H1 (cell line): ENCODE results near the gene TMED5. TPM values are rescaled to one million over a fixed set of nuclear protein-coding genes. Genes with fewer than 3 reads are reported as not detected.

Experiments used
- CTCF ChIA-PET: fragments of 300-600 bp; sonication (Branson Sonifier 250); formaldehyde crosslinking; loops from one replicate; lab custom pipeline; 2021; ENCODE audit not compliant: partially characterized antibody; lab: Charles Lee
- POLR2A ChIA-PET: fragments of 300-600 bp; sonication (Branson Sonifier 250); formaldehyde crosslinking; loops from one replicate; lab custom pipeline; 2021; ENCODE audit warnings: inconsistent platforms; ENCODE audit not compliant: partially characterized antibody; lab: Charles Lee
- DNase-seq, 2 experiments: peaks; one replicate each; pipeline versions ENCODE4 v3.0.0 to v3.0.0-alpha.2; 2010 to 2022; ENCODE audit warnings: low spot score in 2 of 2, low read depth in 1 of 2, mixed read lengths in 1 of 2
- FAIRE-seq: peaks from 2 replicates; lab custom pipeline; 2011; peaks lifted over from hg19 to GRCh38; lab: Jason Lieb, UNC
- H2AFZ ChIP-seq: 2 replicates; pipeline ENCODE4 v1.8.1; 2012; ENCODE audit warnings: low read length, inconsistent platforms
- H2AK5ac ChIP-seq: 2 replicates; pipeline ENCODE4 v1.6.1; 2013; ENCODE audit warnings: low read depth, low read length
- H2BK120ac ChIP-seq: replicated peaks from 2 replicates; pipeline ENCODE3; 2013; ENCODE audit warnings: low read depth, low read length, inconsistent platforms
- H2BK12ac ChIP-seq: 2 replicates; pipeline ENCODE4 v1.6.1; 2013; ENCODE audit warnings: low read depth, low read length
- H2BK15ac ChIP-seq: 2 replicates; pipeline ENCODE4 v1.6.1; 2013; ENCODE audit warnings: low read length
- H2BK20ac ChIP-seq: 2 replicates; pipeline ENCODE4 v1.6.1; 2013; ENCODE audit warnings: low read length
- H2BK5ac ChIP-seq: 2 replicates; pipeline ENCODE4 v1.6.1; 2013; ENCODE audit warnings: low read depth, low read length
- H3K14ac ChIP-seq: 2 replicates; pipeline ENCODE4 v1.6.1; 2013; ENCODE audit warnings: inconsistent platforms; ENCODE audit not compliant: insufficient read length
- H3K18ac ChIP-seq: 2 replicates; pipeline ENCODE4 v1.6.1; 2013; ENCODE audit warnings: low read length; ENCODE audit errors: extremely low read depth
- H3K23ac ChIP-seq: 2 replicates; pipeline ENCODE4 v1.6.1; 2013; ENCODE audit warnings: inconsistent platforms; ENCODE audit not compliant: insufficient read length
- H3K23me2 ChIP-seq: 2 replicates; pipeline ENCODE4 v1.6.1; 2013; ENCODE audit warnings: low read depth, low read length
- H3K27ac ChIP-seq: 2 replicates; pipeline ENCODE4 v1.6.1; 2011; ENCODE audit warnings: low read depth, low read length, inconsistent platforms
- H3K27me3 ChIP-seq, 4 experiments: replicated peaks in 1 of 4; 1 replicate in 1 of 4; 2 replicates in 3 of 4; pipeline versions ENCODE4 v1.6.1 to v1.8.1; 2011 to 2013; ENCODE audit warnings: low read length in 3 of 4, mild to moderate bottlenecking in 3 of 4, inconsistent platforms in 2 of 4, mixed read lengths in 2 of 4, moderate library complexity in 1 of 4; ENCODE audit not compliant: control insufficient read depth in 3 of 4, insufficient read depth in 3 of 4; ENCODE audit errors: extremely low read depth in 1 of 4
- H3K36me3 ChIP-seq, 4 experiments: 2 replicates each; pipeline versions ENCODE4 v1.6.1 to v1.8.1; 2011 to 2013; ENCODE audit warnings: mild to moderate bottlenecking in 4 of 4, low read length in 3 of 4, moderate library complexity in 2 of 4, control low read depth in 1 of 4, inconsistent platforms in 1 of 4; ENCODE audit not compliant: insufficient read depth in 4 of 4, control insufficient read depth in 2 of 4
- H3K4ac ChIP-seq: replicated peaks from 2 replicates; pipeline ENCODE3; 2013; ENCODE audit warnings: low read length, low read depth, mixed read lengths, inconsistent platforms; ENCODE audit not compliant: insufficient read length
- H3K4me1 ChIP-seq, 4 experiments: replicated peaks in 1 of 4; 1 replicate in 1 of 4; 2 replicates in 3 of 4; pipeline versions ENCODE4 v1.6.1 to v1.8.1; 2011 to 2013; ENCODE audit warnings: low read length in 3 of 4, inconsistent platforms in 2 of 4, mixed read lengths in 1 of 4; ENCODE audit not compliant: insufficient read depth in 4 of 4, control insufficient read depth in 3 of 4
- H3K4me2 ChIP-seq, 2 experiments: 2 replicates each; pipeline versions ENCODE4 v1.6.1 to v1.8.1; 2011 to 2013; ENCODE audit warnings: low read depth in 2 of 2, low read length in 2 of 2, control low read depth in 1 of 2, inconsistent platforms in 1 of 2, mild to moderate bottlenecking in 1 of 2; ENCODE audit not compliant: insufficient read depth in 1 of 2
- H3K4me3 ChIP-seq, 4 experiments: fragments of 200-600, 300-600 bp in 1 of 4; sonication (generic), shearing (Covaris generic), sonication (Bioruptor Twin) in 1 of 4; 2 replicates each; pipeline versions ENCODE4 v1.5.1 to v1.8.1; 2011 to 2016; ENCODE audit warnings: low read length in 4 of 4, low read depth in 3 of 4, control low read depth in 2 of 4, inconsistent platforms in 2 of 4, mild to moderate bottlenecking in 2 of 4, mixed read lengths in 1 of 4, moderate library complexity in 1 of 4; ENCODE audit not compliant: insufficient read depth in 2 of 4; ENCODE audit errors: extremely low read depth in 1 of 4
- H3K56ac ChIP-seq: replicated peaks from 2 replicates; pipeline ENCODE3; 2013; ENCODE audit warnings: low read depth, mild to moderate bottlenecking, mixed read lengths, low read length, inconsistent platforms; ENCODE audit not compliant: insufficient read length
- H3K79me1 ChIP-seq: 2 replicates; pipeline ENCODE4 v1.6.1; 2013; ENCODE audit warnings: low read depth, low read length, control low read depth
- H3K79me2 ChIP-seq, 2 experiments: 2 replicates each; pipeline versions ENCODE4 v1.6.1 to v1.8.1; 2012 to 2013; ENCODE audit warnings: low read length in 2 of 2, mild to moderate bottlenecking in 2 of 2, inconsistent platforms in 1 of 2; ENCODE audit not compliant: insufficient read depth in 2 of 2, control insufficient read depth in 1 of 2
- H3K9ac ChIP-seq, 4 experiments: replicated peaks in 1 of 4; 1 replicate in 1 of 4; 2 replicates in 3 of 4; pipeline versions ENCODE4 v1.6.1 to v1.8.1; 2011 to 2013; ENCODE audit warnings: low read depth in 3 of 4, low read length in 3 of 4, control low read depth in 2 of 4, mild to moderate bottlenecking in 2 of 4, moderate library complexity in 2 of 4, inconsistent platforms in 1 of 4; ENCODE audit errors: extremely low read depth in 1 of 4
- H3K9me3 ChIP-seq, 2 experiments: 2 replicates each; pipeline versions ENCODE4 v1.6.1 to v1.8.1; 2012 to 2013; ENCODE audit warnings: mild to moderate bottlenecking in 2 of 2, moderate library complexity in 2 of 2, control low read depth in 1 of 2, inconsistent platforms in 1 of 2, low read depth in 1 of 2, low read length in 1 of 2, mixed read lengths in 1 of 2; ENCODE audit not compliant: insufficient read depth in 2 of 2
- H4K20me1 ChIP-seq, 2 experiments: replicated peaks in 1 of 2; 2 replicates each; pipeline versions ENCODE3 to v1.8.1; 2011 to 2013; ENCODE audit warnings: inconsistent platforms in 2 of 2, low read length in 2 of 2, mild to moderate bottlenecking in 1 of 2; ENCODE audit not compliant: insufficient read depth in 2 of 2, control insufficient read depth in 1 of 2
- H4K5ac ChIP-seq: 2 replicates; pipeline ENCODE4 v1.6.1; 2013; ENCODE audit warnings: low read length, low read depth, mixed read lengths, inconsistent platforms; ENCODE audit not compliant: insufficient read length
- H4K8ac ChIP-seq: 2 replicates; pipeline ENCODE4 v1.8.0; 2013; ENCODE audit warnings: mild to moderate bottlenecking, moderate library complexity, low read length, inconsistent platforms; ENCODE audit not compliant: insufficient read depth; ENCODE audit errors: extremely low read depth
- H4K91ac ChIP-seq: replicated peaks from 2 replicates; pipeline ENCODE3; 2013; ENCODE audit warnings: low read length, mixed read lengths, inconsistent platforms; ENCODE audit not compliant: insufficient read length
- POU5F1 ChIP-seq: IDR thresholded peaks from 2 replicates; pipeline ENCODE4 v1.6.1; 2011; ENCODE audit warnings: low read depth, mild to moderate bottlenecking, low read length, moderate library complexity
- YY1 ChIP-seq: IDR thresholded peaks from 2 replicates; pipeline ENCODE4 v1.6.1; 2011; ENCODE audit warnings: low read depth, mild to moderate bottlenecking, low read length
- WGBS, 2 experiments: shearing (Covaris generic) in 1 of 2; methylation state at CpG; one replicate each; pipeline versions ENCODE4 v1.1.6 to v1.1.7; 2013 to 2015; ENCODE audit warnings: low lambda C conversion rate in 2 of 2, mixed read lengths in 2 of 2, inconsistent platforms in 1 of 2, low coverage in 1 of 2, missing lambda C conversion rate in 1 of 2; ENCODE audit not compliant: insufficient replicate concordance in 2 of 2, insufficient coverage in 1 of 2, insufficient read length in 1 of 2; ENCODE audit errors: extremely low coverage in 1 of 2, missing lambda C conversion rate in 1 of 2; 5-methylcytosine and 5-hydroxymethylcytosine counted together
- polyA plus RNA-seq, 7 experiments: library from polyadenylated mRNA; depleted of rRNA in 3 of 7; stranded (reverse) in 5 of 7; unstranded in 2 of 7; fragments of >200 nt in 5 of 7; fragments of 200-250 nt in 2 of 7; gene quantifications; 1 replicate in 5 of 7; 2 replicates in 1 of 7; 4 replicates in 1 of 7; pipeline versions ENCODE4 v1.2.1 to v1.2.3, GENCODE V29; 2011 to 2013; ENCODE audit warnings: missing spikeins in 2 of 7, mixed read lengths in 2 of 7
- total RNA-seq: library from RNA; stranded (reverse); fragmentation: NEBNext Ultra II Directional; extraction: Animal tissue kit (Norgen Biotek cat#: 25700); gene quantifications from 2 replicates; pipeline ENCODE4 v1.2.1, GENCODE V29; 2021

The TMED5 gene
- total and polyA plus RNA-seq, 2 of the 8 experiments (the other 6 are each of a cell fraction or from before 2014, with no cell fraction given) = 14.8 to 32.8 TPM

- POLR2A ChIA-PET = no interaction called here
Observed at GRCh38 chr1:93205892-93206566, 25.8 kb upstream of the TMED5 start.

More at GRCh38 chr1:93205892-93206566, 25.8 kb upstream of the TMED5 start:
- H2AFZ ChIP-seq = no peak overlapping the region
- no peak overlapping the region for H2BK15ac ChIP-seq
- no peak overlapping the region for H4K8ac ChIP-seq
- H3K27me3 ChIP-seq = no peaks in the 10 kb centered on the region
- no peaks in the 10 kb centered on the region for H3K4me1 ChIP-seq
- no peak overlapping the region for H3K23ac ChIP-seq
- no peak overlapping the region for H2BK12ac ChIP-seq
- no peak for DNase-seq
- H4K5ac ChIP-seq = no peak overlapping the region
- H3K14ac ChIP-seq = no peak overlapping the region
- H3K23me2 ChIP-seq = peaks cover 1% of the 10 kb centered on the region; the same call in 1 of the 2 replicates
- H4K91ac ChIP-seq = no peak overlapping the region
- peaks cover 3 to 43% (median 13%) of the 10 kb centered on the region in 4 experiments; a peak in 7 of 8 replicates for H3K36me3 ChIP-seq
- FAIRE-seq = no peak
- no peaks in the 10 kb centered on the region for H3K9me3 ChIP-seq
- TF ChIP-seq POU5F1 = no peak
- TF ChIP-seq YY1 = no peak
- TF ChIP-seq, all 59 proteins: peak for 0
- Histone ChIP-seq H3K4ac (no peak overlapping the region), H3K56ac (no peak overlapping the region), H3K4me2 (no peak overlapping the region), H4K20me1 (no peaks in the 10 kb centered on the region), H3K18ac (no peak overlapping the region), H3K9ac (no peak overlapping the region), H2AK5ac (no peak overlapping the region), H3K79me2 (no peaks in the 10 kb centered on the region), H3K4me3 (no peak overlapping the region), H2BK120ac (no peak overlapping the region), H3K27ac (no peak overlapping the region), H3K79me1 (no peaks in the 10 kb centered on the region), H2BK5ac (no peak overlapping the region), H2BK20ac (no peak overlapping the region)
- 92% methylated on average over 6 of the region's 6 CpGs; no CpG with 5 or more reads in 1 of the 2 experiments for WGBS, 2 experiments
- CTCF ChIA-PET = no interaction called here
